Stimulated activated naive CD8-positive, alpha-beta T cell treated with anti-CD3 and anti-CD28 coated beads, Interleukin-15, amount 100 ng/mL, for 72 hours (primary cell): ENCODE measurements around the gene ANKAR.

Source experiments
- ATAC-seq: fragments of 150-1000 bp; cut with Tn5 transposase; 2 replicates; pipeline ENCODE4 v1.10.0; 2021; ENCODE audit warnings: mild to moderate bottlenecking, moderate library complexity
- DNase-seq, 2 donors: peaks; one replicate each; pipeline ENCODE4 v3.0.0; 2021 to 2022
- H3K27ac Mint-ChIP-seq, 2 donors: one replicate each; pipeline ENCODE4 v1.8.0; 2022; ENCODE audit warnings: mild to moderate bottlenecking in 2 of 2, mixed read lengths in 2 of 2, moderate library complexity in 2 of 2
- H3K27me3 Mint-ChIP-seq: one replicate; pipeline ENCODE4 v1.8.0; 2022; ENCODE audit warnings: mixed read lengths
- H3K4me1 Mint-ChIP-seq: one replicate; pipeline ENCODE4 v1.8.0; 2022; ENCODE audit warnings: mild to moderate bottlenecking, mixed read lengths
- H3K4me3 Mint-ChIP-seq, 2 donors: one replicate each; pipeline ENCODE4 v1.8.0; 2022; ENCODE audit warnings: mild to moderate bottlenecking in 2 of 2, mixed read lengths in 2 of 2, moderate library complexity in 1 of 2
- H3K9me3 Mint-ChIP-seq, 2 donors: one replicate each; pipeline ENCODE4 v1.8.0; 2022; ENCODE audit warnings: mixed read lengths in 2 of 2

The ANKAR gene, protein sequence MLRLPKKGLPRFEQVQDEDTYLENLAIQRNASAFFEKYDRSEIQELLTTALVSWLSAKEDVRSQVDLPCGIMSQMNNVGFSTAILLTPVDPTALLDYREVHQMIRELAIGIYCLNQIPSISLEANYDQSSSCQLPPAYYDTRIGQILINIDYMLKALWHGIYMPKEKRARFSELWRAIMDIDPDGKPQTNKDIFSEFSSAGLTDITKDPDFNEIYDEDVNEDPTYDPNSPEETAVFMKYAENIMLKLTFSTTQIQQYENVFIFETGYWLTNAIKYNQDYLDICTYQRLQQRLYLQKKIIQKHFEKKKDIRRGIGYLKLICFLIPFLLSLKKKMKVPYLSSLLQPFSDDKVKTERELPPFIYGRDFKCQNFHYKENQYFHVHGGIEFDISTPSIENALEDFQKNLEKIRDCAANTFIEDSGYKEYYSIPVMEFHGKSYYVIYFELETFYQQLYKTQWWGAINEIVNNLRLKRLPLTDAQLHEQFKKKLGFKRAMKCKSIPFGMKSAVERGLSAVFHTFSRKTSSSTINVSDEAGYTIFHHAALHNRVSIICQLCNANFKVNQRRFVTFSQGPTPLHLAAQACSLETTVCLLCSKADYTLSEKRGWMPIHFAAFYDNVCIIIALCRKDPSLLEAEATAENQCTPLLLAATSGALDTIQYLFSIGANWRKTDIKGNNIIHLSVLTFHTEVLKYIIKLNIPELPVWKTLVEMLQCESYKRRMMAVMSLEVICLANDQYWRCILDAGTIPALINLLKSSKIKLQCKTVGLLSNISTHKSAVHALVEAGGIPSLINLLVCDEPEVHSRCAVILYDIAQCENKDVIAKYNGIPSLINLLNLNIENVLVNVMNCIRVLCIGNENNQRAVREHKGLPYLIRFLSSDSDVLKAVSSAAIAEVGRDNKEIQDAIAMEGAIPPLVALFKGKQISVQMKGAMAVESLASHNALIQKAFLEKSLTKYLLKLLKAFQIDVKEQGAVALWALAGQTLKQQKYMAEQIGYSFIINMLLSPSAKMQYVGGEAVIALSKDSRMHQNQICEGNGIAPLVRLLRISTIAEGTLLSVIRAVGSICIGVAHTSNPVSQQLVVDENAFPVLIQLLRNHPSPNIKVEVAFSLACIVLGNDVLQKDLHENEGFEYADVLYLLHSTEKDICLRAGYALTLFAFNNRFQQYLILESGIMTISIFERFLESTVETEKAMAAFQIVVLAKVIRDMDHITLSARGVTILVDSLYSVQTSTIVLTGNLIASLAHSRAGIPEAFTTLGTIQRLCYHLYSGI (N-terminal part only)

GRCh38 chr2:189674374-189675112 lies at the start of gene ANKAR:
Gene ANKAR (plus strand): TSS chr2:189674670. CDS start chr2:189676491, 1,821 bp downstream.
- Mint-ChIP-seq H3K4me1 (peaks cover 19% of the 10 kb centered on the region), H3K27me3 (no peaks in the 10 kb centered on the region), H3K4me3 (peak within 1 kb of the TSS; percentile 93), H3K9me3 (peaks cover 17 to 18% of the 10 kb centered on the region in 2 donors), H3K27ac (peak within 1 kb of the TSS; percentile 98 to 99)
- DNase-seq = peak; percentile 87 to 89
- ATAC-seq = peak; percentile 96

DNA sequence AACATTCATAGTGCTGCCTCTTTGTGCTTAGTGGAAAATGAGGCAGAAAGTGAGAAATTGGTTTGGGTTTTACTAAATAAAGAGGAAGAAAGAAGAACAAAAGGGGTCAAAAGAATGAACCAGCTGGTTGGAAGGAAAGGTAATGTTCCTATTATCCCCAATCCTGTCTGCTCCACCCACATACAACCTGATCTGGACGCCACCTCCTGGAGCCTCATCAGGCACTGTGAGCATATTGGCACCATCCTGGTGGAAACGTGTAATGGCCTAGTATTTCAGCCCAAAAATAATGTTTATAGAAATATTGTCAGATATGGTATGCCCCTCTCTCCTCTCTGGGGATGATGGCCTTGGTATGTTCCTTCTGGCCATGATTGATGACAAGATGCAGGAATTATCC lies 48.8 kb upstream of the ANKAR start:
- Mint-ChIP-seq H3K4me1 (peaks cover 21% of the 10 kb centered on the region), H3K9me3 (no peaks in the 10 kb centered on the region), H3K27ac (peak overlapping the region in 1 of 2 donors; percentile 39), H3K27me3 (no peaks in the 10 kb centered on the region), H3K4me3 (no peak overlapping the region)
- ATAC-seq = no peak
- DNase-seq = no peak

DNA sequence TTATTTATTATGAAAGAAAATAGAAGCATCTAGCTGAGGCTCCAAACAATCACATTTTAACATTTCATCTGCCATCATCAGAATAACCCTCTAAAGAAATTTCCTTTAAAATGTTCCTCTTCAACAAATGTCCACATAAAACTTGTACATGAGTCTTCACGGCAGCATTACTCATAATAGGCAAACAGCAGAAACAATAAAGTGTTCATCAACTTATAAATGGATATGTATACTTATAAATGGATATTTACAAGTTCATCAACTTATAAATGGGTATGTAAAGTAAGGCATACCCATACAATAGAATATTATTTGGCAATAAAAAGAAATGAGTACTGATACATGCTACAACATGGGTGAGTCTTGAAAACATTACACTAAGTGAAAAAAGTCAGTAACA lies 46.7 kb upstream of the ANKAR start:
- peaks cover 21% of the 10 kb centered on the region for H3K4me1 Mint-ChIP-seq
- no peak for DNase-seq
- H3K9me3 Mint-ChIP-seq = no peaks in the 10 kb centered on the region
- H3K27me3 Mint-ChIP-seq = no peaks in the 10 kb centered on the region
- no peak overlapping the region for H3K27ac Mint-ChIP-seq
- ATAC-seq = no peak
- no peak overlapping the region for H3K4me3 Mint-ChIP-seq

DNA sequence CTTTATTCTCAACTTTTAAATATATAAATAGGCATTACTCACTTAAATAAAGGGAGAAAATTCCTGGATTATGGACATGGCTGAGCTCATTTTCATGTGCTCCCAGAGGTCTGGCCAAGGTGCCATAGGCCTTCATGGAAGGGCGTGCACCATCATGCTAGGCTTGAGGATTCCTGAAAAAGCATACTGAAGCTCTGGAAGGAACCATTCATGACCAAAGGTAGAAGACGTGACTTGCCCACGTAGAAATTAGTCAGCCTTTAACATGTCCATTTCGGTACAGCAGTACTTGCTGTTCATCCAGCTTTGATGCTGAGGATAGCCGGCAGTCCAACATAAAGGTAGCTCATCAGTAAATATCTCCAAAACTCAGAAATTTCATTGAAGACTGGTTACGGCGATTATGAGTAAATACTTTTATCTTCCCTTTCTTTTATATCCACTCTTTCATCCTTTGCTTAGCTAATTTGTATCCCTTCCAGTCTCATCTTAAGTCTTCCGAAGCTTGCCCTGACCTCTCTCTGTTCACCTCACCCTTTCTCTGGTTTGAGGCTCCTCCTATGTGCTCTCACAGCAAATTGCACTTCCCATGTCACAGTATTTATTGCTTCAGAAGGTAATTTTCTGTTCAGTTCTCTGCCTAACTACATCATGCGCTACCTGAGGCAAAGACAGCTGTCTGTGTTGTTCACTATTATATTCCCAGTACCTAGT lies 45.5 kb upstream of the ANKAR start:
- H3K27me3 Mint-ChIP-seq = no peaks in the 10 kb centered on the region
- DNase-seq (no peak), ATAC-seq (no peak)
- H3K4me1 Mint-ChIP-seq = peaks cover 21% of the 10 kb centered on the region
- no peak overlapping the region for H3K4me3 Mint-ChIP-seq
- no peak overlapping the region for H3K27ac Mint-ChIP-seq
- H3K9me3 Mint-ChIP-seq = no peaks in the 10 kb centered on the region

- ATAC-seq (no peak), DNase-seq (no peak)
- H3K4me3 Mint-ChIP-seq = no peak overlapping the region
- H3K9me3 Mint-ChIP-seq = no peaks in the 10 kb centered on the region
- peaks cover 13% of the 10 kb centered on the region for H3K4me1 Mint-ChIP-seq
- no peak overlapping the region for H3K27ac Mint-ChIP-seq
- no peaks in the 10 kb centered on the region for H3K27me3 Mint-ChIP-seq
Measured at GRCh38 chr2:189629531-189630453, 44.7 kb upstream of the ANKAR start.

DNA sequence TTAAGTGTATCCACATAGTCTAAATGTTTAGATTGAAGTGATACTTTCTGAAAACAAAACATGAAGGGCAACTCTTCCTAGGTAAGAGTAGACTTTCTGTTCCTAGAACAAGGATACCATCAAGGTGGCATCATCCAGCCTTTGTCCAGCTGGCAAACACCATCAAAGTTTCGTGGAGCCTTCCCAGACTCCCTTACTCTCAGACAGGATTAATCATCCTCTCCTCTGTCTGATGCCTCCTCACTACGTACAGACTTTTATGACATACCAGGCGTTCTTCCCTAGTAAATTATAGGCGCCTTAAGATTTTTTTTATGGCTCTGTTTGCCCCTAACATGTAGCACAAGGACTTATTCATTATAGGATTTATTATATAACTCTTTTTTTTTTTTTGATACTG lies 42.6 kb upstream of the ANKAR start:
- H3K27ac Mint-ChIP-seq = no peak overlapping the region
- no peaks in the 10 kb centered on the region for H3K27me3 Mint-ChIP-seq
- H3K4me1 Mint-ChIP-seq = no peaks in the 10 kb centered on the region
- ATAC-seq (no peak), DNase-seq (no peak)
- H3K4me3 Mint-ChIP-seq = no peak overlapping the region
- H3K9me3 Mint-ChIP-seq = no peaks in the 10 kb centered on the region

DNA sequence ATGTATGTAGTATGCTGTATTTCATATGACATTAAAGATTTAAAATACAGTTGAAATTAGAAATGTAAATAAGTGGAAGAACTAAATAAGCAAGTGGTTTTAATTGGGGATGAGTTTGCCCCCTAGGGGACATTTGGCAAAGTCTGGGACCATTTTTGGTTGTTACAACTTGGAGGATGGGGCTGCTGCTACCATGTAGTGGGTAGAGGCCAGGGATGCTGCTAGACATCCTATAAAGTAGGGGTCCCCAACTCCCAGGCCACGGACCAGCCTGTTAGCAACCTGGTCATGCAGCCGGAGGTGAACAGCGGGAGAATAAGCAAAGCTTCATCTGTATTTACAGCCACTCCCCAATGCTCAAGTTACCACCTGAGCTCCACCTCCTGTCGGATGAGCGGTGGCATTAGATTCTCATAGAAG lies 41.1 kb upstream of the ANKAR start:
- peaks cover 0 to 2% of the 10 kb centered on the region in 2 donors for H3K9me3 Mint-ChIP-seq
- H3K4me1 Mint-ChIP-seq = no peaks in the 10 kb centered on the region
- no peak overlapping the region for H3K27ac Mint-ChIP-seq
- no peaks in the 10 kb centered on the region for H3K27me3 Mint-ChIP-seq
- no peak for DNase-seq
- H3K4me3 Mint-ChIP-seq = no peak overlapping the region
- ATAC-seq = peak; percentile 45

DNA sequence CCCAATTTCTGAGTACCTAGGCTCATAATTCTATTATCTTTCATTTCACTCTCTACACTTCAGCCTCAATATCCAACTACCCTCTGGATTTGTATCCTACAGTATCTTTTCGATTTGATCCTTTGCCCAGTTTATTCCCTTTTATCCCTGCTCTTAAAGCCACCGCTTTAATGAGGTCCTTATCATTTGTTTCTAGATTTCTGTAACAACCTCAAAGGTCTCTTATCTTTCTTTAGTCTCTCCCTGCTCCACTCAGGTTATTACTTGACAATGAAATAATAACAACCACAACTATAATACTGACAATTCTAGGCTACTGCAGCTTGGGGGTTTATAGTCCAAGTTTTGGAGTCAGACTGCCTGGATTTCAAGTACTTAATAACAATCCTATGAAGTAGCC lies 39.1 kb upstream of the ANKAR start:
- no peak for ATAC-seq
- Mint-ChIP-seq H3K9me3 (peaks cover 0 to 6% of the 10 kb centered on the region in 2 donors), H3K27ac (no peak overlapping the region), H3K4me3 (no peak overlapping the region), H3K4me1 (peaks cover 6% of the 10 kb centered on the region), H3K27me3 (no peaks in the 10 kb centered on the region)
- DNase-seq = no peak

DNA sequence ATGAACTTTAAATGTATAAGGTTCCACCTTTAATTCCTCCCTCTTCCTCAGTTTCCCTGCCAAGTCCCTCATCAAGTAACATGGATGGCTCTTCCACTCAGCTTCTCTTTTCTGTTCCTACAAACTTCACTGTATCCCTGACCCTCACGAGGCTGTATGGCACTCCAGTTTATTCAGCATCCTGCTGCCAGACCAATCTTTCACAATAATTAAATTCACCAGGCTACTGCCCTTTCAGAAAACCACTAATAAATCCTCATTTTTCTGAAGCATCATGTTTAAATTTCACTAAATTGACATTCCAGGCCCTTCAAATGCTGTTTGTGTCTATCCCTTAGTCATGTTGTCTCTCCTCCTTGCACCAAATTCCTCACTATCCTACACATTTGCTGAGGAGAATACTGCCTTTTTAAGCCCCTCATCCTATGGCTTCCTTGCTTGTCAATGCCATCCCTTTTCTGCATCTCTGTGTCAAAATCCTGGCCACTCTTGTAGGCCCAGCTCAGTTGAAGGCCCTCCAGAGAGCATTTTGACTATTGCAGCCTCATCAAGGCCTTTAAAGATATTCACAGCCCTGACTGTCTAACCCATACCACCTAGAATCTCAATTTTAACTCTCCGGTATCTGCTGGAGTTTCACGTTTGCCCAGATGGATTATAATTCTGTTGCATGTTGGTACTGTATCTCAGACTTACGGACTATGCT lies 36.0 kb upstream of the ANKAR start:
- no peaks in the 10 kb centered on the region for H3K27me3 Mint-ChIP-seq
- no peak for ATAC-seq
- DNase-seq = no peak
- peaks cover 0 to 10% of the 10 kb centered on the region in 2 donors for H3K9me3 Mint-ChIP-seq
- H3K27ac Mint-ChIP-seq = peak overlapping the region in 1 of 2 donors; percentile 28
- H3K4me1 Mint-ChIP-seq = peaks cover 24% of the 10 kb centered on the region
- no peak overlapping the region for H3K4me3 Mint-ChIP-seq

DNA sequence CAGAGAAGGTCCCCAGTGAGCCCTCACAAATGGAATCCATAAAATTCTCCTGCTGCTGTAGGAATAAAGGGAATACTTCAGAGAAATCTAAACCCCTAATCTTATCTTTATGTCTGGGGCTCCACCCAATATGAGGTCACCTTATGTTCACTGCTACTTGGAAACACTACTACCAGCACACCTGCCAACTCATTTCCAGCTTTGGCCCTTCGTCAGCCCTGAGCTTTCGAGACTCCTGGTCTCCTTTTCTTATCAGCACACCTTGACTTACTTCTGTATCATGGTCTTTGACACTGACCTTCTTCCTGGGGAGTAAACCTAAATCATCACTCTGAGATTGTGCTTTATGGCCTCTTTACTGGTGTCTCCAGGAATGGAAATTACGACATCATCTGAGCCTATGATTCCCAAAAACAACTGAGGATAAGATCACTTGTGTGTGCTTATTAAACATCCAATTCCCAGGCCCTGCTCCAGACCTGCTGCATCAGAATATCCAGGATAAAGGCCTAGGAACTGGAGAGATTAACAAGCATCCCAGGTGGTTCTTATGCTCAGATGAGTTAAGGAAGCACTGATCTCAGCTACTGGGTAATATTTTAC lies 35.4 kb upstream of the ANKAR start:
- DNase-seq (no peak), ATAC-seq (no peak)
- Mint-ChIP-seq H3K9me3 (peaks cover 0 to 10% of the 10 kb centered on the region in 2 donors), H3K4me3 (no peak overlapping the region), H3K27me3 (no peaks in the 10 kb centered on the region), H3K27ac (no peak overlapping the region), H3K4me1 (peaks cover 24% of the 10 kb centered on the region)

DNA sequence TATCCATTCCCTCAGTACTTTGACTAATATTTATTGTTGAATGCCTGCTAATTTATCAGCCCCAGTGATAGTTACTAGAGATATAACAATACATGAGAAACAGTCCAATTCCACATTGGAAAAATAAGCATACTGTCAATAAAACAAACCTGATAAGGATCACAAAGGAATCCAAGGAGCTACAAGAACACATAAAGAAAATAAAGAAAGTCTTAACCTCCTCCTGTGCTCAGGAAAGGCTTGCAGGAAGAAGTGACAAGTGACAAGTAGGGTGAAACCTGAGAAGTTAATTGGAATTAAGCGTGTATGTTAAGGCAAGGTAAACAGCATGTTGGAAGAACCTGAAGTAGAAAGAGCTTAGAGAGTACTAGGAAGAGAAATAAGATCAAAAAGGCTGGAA lies 33.5 kb upstream of the ANKAR start:
- Mint-ChIP-seq H3K4me3 (no peak overlapping the region), H3K27ac (peak overlapping the region in 1 of 2 donors; percentile 55)

GRCh38 chr2:189641590-189641989 lies 32.9 kb upstream of the ANKAR start:
- no peaks in the 10 kb centered on the region for H3K27me3 Mint-ChIP-seq
- DNase-seq = peak in 1 of 2 donors; percentile 41
- H3K4me1 Mint-ChIP-seq = peaks cover 24% of the 10 kb centered on the region
- H3K9me3 Mint-ChIP-seq = peaks cover 0 to 10% of the 10 kb centered on the region in 2 donors
- ATAC-seq = peak; percentile 95
- no peak overlapping the region for H3K27ac Mint-ChIP-seq
- H3K4me3 Mint-ChIP-seq = no peak overlapping the region

More for the DNA sequence above, 33.5 kb upstream of the ANKAR start:
- DNase-seq (no peak), ATAC-seq (no peak)
- peaks cover 0 to 10% of the 10 kb centered on the region in 2 donors for H3K9me3 Mint-ChIP-seq
- peaks cover 24% of the 10 kb centered on the region for H3K4me1 Mint-ChIP-seq
- H3K27me3 Mint-ChIP-seq = no peaks in the 10 kb centered on the region

DNA sequence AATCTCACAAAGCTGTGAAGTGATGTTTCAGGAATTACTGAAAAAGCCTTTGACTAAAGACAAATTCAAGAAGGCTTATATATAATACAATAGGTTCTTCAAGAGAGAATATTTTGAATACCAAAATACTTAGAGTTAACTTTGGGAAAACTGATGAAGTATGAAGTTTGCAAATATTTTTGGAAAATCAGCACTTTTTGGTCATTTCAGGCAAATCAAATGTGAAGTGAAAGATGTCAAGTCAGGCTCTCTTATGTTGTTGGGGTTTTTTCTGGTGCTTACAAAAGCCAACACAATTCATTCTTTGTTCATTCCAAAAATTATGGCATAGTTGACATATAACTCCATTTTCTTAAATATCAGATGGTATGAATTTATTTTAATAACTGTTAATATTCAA lies 27.9 kb upstream of the ANKAR start:
- Mint-ChIP-seq H3K9me3 (peaks cover 8 to 10% of the 10 kb centered on the region in 2 donors), H3K4me3 (no peak overlapping the region), H3K27ac (no peak overlapping the region), H3K27me3 (no peaks in the 10 kb centered on the region), H3K4me1 (peaks cover 10% of the 10 kb centered on the region)
- DNase-seq (no peak), ATAC-seq (no peak)
